Left colon (tissue), 2 donors: Measurements from ENCODE around the gene UPK3BL2. TPM values are rescaled to one million over a fixed set of nuclear protein-coding genes. Genes with fewer than 3 reads are reported as not detected.
"Not testable (repeated sequence)": the region's sequence is repeated elsewhere in the genome, so short reads cannot be mapped to it uniquely, and the experiment has no call there.

Experiments used
- ATAC-seq: fragments of 200-7000 bp; cut with Tn5 transposase; one replicate; pipeline ENCODE4 v1.9.1; 2020; ENCODE audit warnings: mild to moderate bottlenecking, moderate library complexity
- DNase-seq, 2 donors: peaks; one replicate each; pipeline ENCODE4 v3.0.0-alpha.2; 2020
- intact Hi-C, 2 donors: fragments of 100-400 bp; cut with DNase I in 1 of 2; cut with micrococcal nuclease in 1 of 2; formaldehyde crosslinking; loops; one replicate each; pipeline versions ENCODE4 v1.11.2 to v1.14.0; 2022; cut with DNase I, micrococcal nuclease
- total RNA-seq, 2 donors: library from RNA; stranded (reverse); fragmentation: NEBNext Ultra II Directional; extraction: Animal tissue kit (Norgen Biotek cat#: 25700); gene quantifications; one replicate each; pipeline ENCODE4 v1.2.1, GENCODE V29; 2021
- donor health status: DM: no; HTN: no; CAD: no.
- donor health status: DM: yes; HTN: yes; CAD: no.

Gene UPK3BL2
- total RNA-seq, 2 donors from 2014 or later, result 13.4 to 20.7 TPM

DNA sequence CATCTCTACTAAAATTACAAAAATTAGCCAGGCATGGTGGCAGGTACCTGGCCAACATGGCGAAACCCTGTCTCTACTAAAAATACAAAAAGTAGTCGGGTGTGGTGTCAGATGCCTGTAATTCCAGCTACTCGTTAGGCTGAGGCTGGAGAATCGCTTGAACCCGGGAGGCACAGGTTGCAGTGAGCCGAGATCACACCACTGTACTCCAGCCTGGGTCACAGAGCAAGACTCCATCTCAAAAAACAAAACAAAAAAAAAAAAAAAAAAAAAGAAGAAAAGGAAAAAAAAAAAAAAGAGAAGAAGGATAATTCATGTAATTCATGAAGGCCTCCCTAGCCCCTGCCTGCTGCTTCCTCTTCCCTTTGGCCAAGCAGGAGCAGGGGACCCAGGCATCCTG, 2.9 kb downstream of the UPK3BL2 start:
- intact Hi-C loops, DNase-seq, ATAC-seq: not testable (repeated sequence)

DNA sequence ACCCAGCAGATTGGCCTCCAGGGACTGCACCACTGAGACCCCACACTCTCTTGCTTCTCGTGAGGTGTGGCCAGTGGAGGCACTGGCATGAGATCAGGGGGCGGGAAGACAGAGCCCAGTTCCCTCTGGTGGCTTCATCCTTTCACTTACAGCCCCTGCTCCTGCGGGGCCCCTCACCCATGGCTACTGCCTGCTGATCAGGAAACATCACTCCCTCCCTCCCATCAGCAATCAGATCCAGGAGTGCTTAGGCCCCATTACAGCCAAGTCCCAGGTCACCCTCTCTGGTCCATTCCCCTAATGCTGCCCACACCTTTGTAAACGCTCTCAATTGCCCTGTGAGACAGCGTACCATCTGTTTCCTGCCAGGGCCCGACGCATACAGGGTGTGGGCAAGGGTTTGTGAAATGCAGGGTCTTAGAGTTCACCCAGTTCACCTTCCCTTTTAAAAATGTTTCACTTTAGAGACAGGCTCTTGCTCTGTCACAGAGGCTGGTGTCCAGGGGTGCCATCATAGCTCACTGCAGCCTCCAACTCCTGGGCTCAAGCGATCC, 8.4 kb downstream of the UPK3BL2 start:
- DNase-seq, intact Hi-C loops: not testable (repeated sequence)
- ATAC-seq, result peak; percentile 65

- ATAC-seq, result peak; percentile 3
Observed at GRCh38 chr7:102532127-102532526, 11.4 kb downstream of the UPK3BL2 start.

GRCh38 chr7:102531583-102531982, 11.9 kb downstream of the UPK3BL2 start:
- ATAC-seq, intact Hi-C loops, DNase-seq: not testable (repeated sequence)

More at GRCh38 chr7:102532127-102532526, 11.4 kb downstream of the UPK3BL2 start:
- DNase-seq, intact Hi-C loops: not testable (repeated sequence)

DNA sequence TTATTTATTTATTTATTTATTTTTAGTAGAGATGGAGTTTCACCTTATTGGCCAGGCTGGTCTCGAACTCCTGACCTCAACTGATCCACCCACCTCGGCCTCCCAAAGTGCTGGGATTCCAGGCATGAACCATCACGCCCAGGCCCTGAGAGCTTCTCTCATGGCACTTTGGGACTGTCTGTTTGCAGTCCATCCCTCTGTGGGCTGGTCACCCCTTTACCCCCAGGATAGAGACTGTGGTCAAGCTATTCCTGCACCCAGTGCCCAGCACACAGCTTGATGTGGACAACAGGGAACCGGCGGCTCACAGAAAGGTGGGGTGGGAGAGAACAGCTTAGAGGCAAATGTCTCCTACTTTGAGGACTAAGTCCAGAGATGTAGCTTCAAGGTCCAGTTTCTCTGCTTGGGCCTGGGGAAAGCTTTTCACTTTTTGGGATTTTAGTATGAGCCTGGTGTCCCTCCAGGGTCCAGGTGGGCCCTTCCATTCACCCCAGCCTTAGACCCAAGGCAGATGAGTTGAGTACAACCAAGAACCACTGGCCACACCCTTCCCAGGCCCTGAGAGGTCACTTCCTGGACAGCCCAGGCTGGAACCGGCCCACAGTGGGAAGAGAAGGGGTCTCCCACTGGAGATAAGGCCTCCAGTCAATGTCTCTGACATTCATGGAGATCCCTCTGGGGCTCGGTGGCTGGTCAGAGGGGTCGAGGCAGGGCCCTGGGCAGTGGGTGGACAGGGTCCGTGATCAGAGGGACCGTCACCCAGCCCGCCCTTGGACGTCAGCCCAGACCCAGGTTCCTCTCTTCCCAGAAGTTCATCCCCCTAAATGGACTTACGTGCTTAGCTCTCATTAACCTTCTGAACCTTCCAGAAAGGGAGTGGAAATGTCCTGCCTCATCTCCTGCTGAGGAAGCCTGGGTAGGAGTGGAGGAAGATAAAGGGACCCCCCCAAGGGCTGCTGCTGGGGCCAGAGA, 15.4 kb downstream of the UPK3BL2 start:
- DNase-seq, intact Hi-C loops: not testable (repeated sequence)
- peak; percentile 8 for ATAC-seq

DNA sequence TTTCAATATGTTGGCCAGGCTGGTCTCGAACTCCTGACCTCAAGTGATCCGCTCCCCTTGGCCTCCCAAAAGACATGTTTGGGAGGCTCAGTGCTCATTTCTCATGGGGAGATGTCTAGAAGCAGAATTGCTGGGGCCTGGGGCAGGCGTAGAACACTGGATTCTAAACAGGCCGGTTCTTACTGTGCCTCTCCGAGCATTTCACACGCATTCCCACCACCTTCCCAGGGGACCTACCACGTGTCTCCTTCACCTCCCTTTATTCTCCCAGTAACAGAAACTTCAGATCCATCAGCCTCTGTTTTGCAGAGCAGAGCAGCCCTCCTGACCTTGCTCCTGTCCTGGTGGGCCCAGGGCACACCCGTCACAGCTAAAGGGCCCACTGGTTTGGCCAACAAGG, 16.3 kb downstream of the UPK3BL2 start:
- intact Hi-C loops, DNase-seq, ATAC-seq: not testable (repeated sequence)

GRCh38 chr7:102524803-102525202, 18.7 kb downstream of the UPK3BL2 start:
- intact Hi-C loops, DNase-seq: not testable (repeated sequence)
- ATAC-seq, result peak; percentile 12

DNA sequence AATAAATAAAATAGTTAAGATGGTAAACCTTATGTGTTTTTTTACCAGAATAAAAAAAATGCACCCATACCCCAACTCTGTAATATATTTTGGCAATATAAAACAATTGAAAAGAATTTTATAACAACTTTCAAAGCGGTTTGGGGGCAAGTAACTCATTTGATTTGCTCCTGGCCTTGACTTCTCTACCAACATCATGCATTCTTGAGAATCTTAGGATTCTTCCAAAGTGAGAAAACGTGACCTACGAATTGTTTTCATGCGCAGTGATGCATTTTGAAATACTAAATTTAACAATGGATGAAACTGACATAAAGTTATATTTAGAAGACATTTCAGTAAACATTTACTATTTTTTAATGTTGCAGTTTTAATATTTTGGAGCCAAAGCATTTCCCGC, 22.7 kb downstream of the UPK3BL2 start:
- ATAC-seq, DNase-seq, intact Hi-C loops: not testable (repeated sequence)

DNA sequence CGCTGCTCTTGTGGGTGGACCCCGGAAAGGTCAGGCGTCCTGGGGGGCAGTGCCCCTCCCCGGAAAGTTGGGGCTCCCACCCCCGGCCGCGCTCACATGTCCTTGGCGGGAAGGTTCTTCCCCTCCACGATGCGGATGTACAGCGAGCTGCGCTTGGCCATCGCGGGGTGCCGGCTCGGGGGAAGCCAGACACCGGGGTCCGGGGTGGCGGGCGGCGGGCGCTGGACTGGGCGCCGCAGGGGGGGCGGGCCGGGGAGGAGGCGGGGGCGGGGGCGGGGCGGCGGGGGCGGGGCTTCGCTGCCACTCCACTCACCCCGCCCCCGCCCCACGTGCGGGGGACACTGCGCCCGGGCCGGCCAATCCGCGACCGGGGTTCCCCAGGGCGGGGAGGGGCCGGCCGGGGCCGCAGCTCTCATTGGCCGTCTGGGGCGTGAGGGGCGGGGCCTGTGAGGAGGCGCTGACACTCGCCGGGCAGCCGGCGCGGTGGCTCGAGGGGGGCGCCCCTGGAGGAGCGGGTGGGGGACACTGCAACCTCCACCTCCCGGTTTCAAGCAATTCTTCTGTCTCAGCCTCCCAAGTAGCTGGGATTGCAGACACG, 25.8 kb downstream of the UPK3BL2 start, which contains the start of gene RASA4B:
TSS of gene RASA4B (minus strand) at position 228 of the 598 bp plus-strand sequence. CDS start at position 161, 67 bp downstream.
- intact Hi-C loops, result not testable (repeated sequence)
- DNase-seq (peak in 1 of 2 donors; percentile 42), ATAC-seq (peak; percentile 97)

- DNase-seq, intact Hi-C loops: not testable (repeated sequence)
- peak; percentile 31 for ATAC-seq
Observed at GRCh38 chr7:102516951-102517350, 26.5 kb downstream of the UPK3BL2 start.

DNA sequence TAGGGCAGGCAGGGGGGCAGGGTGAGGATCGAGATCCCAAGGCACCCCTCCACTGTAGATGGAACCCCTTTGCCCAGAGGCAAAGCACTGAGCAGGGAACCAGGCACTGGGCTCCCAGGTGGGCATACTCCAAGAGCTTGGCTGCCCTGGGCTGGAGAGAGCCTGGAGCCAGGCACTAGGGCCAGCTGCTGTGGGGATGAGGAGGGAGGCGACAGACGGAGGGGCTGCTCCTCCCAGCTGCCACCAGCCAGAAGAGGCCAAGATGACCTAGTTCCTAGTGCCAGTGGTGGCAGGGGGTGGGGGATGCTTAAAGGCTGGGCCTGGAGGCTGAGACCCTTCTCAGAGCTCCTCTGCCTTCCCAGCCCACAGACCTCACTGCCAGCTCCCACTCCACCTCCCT, 27.6 kb downstream of the UPK3BL2 start:
- ATAC-seq, intact Hi-C loops, DNase-seq: not testable (repeated sequence)

- DNase-seq, intact Hi-C loops, ATAC-seq: not testable (repeated sequence)
Observed at GRCh38 chr7:102514881-102515721, 28.4 kb downstream of the UPK3BL2 start.

DNA sequence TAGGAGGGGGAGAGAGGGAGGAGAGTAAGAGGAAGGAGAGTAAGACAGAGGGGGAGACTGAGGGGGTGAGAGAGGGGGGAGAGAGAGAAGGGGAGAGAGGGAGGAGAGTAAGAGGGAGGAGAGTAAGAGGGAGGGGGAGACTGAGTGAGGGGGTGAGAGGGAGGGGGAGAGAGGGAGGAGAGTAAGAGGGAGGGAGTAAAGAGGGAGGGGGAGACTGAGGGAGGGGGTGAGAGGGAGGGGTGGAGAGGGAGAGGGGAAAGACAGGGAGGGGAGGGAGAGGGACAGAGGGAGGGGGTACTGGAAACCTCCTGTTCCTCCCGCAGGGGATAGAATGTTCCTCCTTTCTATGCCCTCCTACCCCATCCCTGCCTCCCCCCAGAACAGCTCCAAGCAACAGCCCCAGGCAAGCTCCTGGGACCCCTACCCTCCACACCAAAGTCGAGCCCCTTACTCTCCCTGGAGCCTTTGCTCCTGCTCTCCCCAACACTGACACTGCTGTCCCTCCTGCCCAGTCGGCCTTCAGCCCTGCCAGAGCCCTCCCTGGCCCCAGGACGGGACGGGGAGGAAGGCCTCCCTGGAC, 30.8 kb downstream of the UPK3BL2 start:
- intact Hi-C loops, ATAC-seq: not testable (repeated sequence)
- peak; percentile 12 to 26 for DNase-seq

DNA sequence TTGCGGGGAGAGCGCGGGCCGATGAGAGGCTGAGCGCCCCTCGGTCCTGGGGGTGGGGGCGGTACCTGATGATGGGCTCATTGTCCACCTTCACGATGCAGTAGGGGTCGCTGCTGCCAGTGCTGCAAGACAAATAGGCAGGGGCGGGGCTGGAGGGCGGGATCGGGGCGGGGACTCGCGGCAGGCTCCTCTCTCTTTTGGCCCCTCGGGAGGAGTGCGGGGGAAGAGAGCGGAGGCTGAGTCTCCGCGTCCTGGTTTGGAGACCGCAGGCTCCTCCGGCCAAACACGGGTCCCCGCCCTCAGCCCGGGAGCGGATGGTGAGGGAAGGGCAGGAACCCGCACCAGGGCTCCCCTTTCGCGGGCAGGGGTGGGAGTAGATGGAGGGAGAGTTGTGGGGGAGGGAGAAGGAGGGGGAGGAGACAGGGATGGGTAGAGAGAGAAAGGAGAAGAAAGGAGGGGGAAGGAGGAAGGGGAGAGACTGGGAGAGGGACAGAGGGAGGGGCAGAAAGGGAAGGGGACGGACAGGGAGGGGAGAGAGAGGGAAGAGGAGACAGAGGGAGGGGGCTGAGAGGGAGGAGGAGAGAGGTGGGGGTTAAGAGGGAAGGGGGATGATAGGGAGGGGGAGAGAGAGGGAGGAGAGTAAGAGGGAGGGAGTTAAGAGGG, 31.5 kb downstream of the UPK3BL2 start:
- ATAC-seq, result peak; percentile 56
- intact Hi-C loops, DNase-seq: not testable (repeated sequence)

DNA sequence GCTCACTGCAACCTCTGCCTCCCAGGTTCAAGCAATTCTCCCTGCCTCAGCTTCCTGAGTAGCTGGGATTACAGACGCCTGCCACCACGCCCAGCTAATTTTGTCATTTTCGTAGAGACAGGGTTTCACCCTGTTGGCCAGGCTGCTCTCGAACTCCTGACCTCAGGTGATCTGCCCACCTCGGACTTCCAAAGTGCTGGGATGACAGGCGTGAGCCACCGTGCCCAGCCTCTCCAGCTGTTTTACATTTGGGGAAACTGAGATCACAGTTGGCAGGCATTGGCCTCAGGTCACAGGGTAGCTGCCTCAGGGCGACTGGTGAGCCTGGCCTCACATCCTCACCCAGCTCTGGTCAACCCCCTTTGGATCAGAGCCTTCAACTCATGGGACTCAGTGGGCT, 32.9 kb downstream of the UPK3BL2 start:
- ATAC-seq, intact Hi-C loops, DNase-seq: not testable (repeated sequence)

DNA sequence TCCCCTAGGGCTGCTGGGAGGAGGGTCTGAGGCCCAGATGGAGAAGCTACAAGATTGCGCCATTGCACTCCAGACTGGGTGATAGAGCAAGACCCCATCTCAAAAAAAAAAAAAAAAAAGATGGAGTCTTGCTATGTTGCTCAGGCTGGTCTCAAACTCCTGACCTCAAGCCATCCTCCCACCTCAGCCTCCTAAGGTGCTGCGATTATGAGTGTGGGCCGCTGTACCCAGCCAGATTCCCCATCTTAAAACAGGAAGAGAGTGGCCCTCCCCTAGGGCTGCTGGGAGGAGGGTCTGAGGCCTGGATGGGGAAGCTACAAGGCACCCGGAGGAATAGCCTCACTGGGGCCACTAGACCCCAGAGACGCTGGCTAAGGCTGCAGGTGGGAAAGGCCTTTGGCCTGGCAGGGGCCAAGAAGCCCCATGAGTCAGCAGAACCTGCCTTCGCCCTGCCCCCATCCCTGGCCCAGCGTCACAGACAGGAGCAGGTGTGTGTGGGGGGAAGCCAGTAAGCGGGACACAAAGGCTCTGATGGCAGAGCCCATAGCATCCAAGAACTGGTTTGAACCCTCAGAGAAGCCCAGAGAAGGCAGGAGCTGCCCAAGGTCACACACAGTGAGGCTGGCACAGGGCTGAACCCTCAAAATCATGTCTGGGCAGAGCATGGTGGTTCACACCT, 35.9 kb downstream of the UPK3BL2 start:
- intact Hi-C loops, DNase-seq, ATAC-seq: not testable (repeated sequence)
